Liver (tissue), 9 donors: Measurements from ENCODE around the gene AKR1D1. TPM values are rescaled to one million over a fixed set of nuclear protein-coding genes. Genes with fewer than 3 reads are reported as not detected.
"Not testable (repeated sequence)": the region's sequence is repeated elsewhere in the genome, so short reads cannot be mapped to it uniquely, and the experiment has no call there.

Source experiments
- DNase-seq: peaks from one replicate; pipeline ENCODE4 v3.0.0-alpha.2; 2017; ENCODE audit warnings: low spot score
- H3K27ac ChIP-seq, 2 donors: one replicate each; pipeline ENCODE4 v1.7.0; 2013; ENCODE audit warnings: inconsistent platforms in 2 of 2, low read length in 2 of 2, control low read depth in 1 of 2, low read depth in 1 of 2, mild to moderate bottlenecking in 1 of 2
- H3K27me3 ChIP-seq, 4 donors: one replicate each; pipeline versions ENCODE4 v1.6.1 to v1.7.0; 2013; ENCODE audit warnings: low read length in 3 of 4, inconsistent platforms in 1 of 4, mild to moderate bottlenecking in 1 of 4, moderate library complexity in 1 of 4; ENCODE audit not compliant: control insufficient read depth in 4 of 4, insufficient read depth in 4 of 4
- H3K36me3 ChIP-seq, 4 donors: one replicate each; pipeline versions ENCODE4 v1.6.1 to v1.7.0; 2013; ENCODE audit warnings: low read length in 3 of 4, mild to moderate bottlenecking in 3 of 4, low read depth in 1 of 4, moderate library complexity in 1 of 4; ENCODE audit not compliant: control insufficient read depth in 4 of 4, insufficient read depth in 3 of 4
- H3K4me1 ChIP-seq, 4 donors: one replicate each; pipeline versions ENCODE4 v1.6.1 to v1.7.0; 2013; ENCODE audit warnings: low read length in 3 of 4, mild to moderate bottlenecking in 3 of 4, moderate library complexity in 1 of 4; ENCODE audit not compliant: control insufficient read depth in 4 of 4, insufficient read depth in 4 of 4
- H3K4me3 ChIP-seq, 3 donors: one replicate each; pipeline versions ENCODE4 v1.6.1 to v1.7.0; 2013; ENCODE audit warnings: low read length in 3 of 3, control low read depth in 1 of 3, low read depth in 1 of 3, mild to moderate bottlenecking in 1 of 3
- H3K9ac ChIP-seq, 2 donors: one replicate each; pipeline ENCODE4 v1.7.0; 2013; ENCODE audit warnings: low read length in 2 of 2, mild to moderate bottlenecking in 2 of 2, moderate library complexity in 2 of 2, control low read depth in 1 of 2, low read depth in 1 of 2
- H3K9me3 ChIP-seq, 4 donors: one replicate each; pipeline versions ENCODE4 v1.6.1 to v1.7.0; 2013; ENCODE audit warnings: low read length in 3 of 4; ENCODE audit not compliant: control insufficient read depth in 4 of 4
- ATF3 ChIP-seq: IDR thresholded peaks from 2 replicates; pipeline ENCODE4 v1.6.1; 2016; ENCODE audit warnings: antibody characterized with exemption
- EGR1 ChIP-seq, 2 donors: IDR thresholded peaks; 2 replicates each; pipeline ENCODE4 v1.6.1; 2016 to 2018; ENCODE audit warnings: antibody characterized with exemption in 2 of 2, low read depth in 2 of 2
- FOXA2 ChIP-seq: IDR thresholded peaks from 2 replicates; pipeline ENCODE4 v1.6.1; 2016; ENCODE audit warnings: antibody characterized with exemption
- HNF4G ChIP-seq: IDR thresholded peaks from 2 replicates; pipeline ENCODE4 v1.6.1; 2016; ENCODE audit warnings: antibody characterized with exemption
- NR2F2 ChIP-seq: IDR thresholded peaks from 2 replicates; pipeline ENCODE4 v1.6.1; 2016; ENCODE audit warnings: antibody characterized with exemption
- TAF1 ChIP-seq: conservative IDR thresholded peaks from 2 replicates; pipeline ENCODE4 v1.6.1; 2016; ENCODE audit warnings: antibody characterized with exemption, mild to moderate bottlenecking
- ZBTB33 ChIP-seq: IDR thresholded peaks from 2 replicates; pipeline ENCODE4 v1.6.1; 2016; ENCODE audit warnings: antibody characterized with exemption
- WGBS: extraction: QIAGEN DNeasy Blood & Tissue Kit; methylation state at CpG from one replicate; pipeline ENCODE4 v1.1.7; 2013; 5-methylcytosine and 5-hydroxymethylcytosine counted together
- polyA plus RNA-seq, 2 donors: library from polyadenylated mRNA; stranded (reverse) in 1 of 2; unstranded in 1 of 2; fragments of 200-250 nt in 1 of 2; fragments of >200 nt in 1 of 2; fragmentation: Nextera tagmentation in 1 of 2; extraction: Ambion mirVana in 1 of 2; gene quantifications; one replicate each; pipeline versions ENCODE4 v1.2.1 to v1.2.3, GENCODE V29; 2013 to 2015
- total RNA-seq, 2 donors: library from RNA; depleted of rRNA; stranded (reverse); fragments of >200 nt; gene quantifications; one replicate each; pipeline ENCODE4 v1.2.3, GENCODE V29; 2014
- TF ChIP-seq, protein P1 (sequence below): fragments of 150-350 bp; IDR thresholded peaks from 2 replicates; pipeline ENCODE4 v1.5.1; 2017; ENCODE audit warnings: improper control_type of control experiment, low read depth, low read length; ENCODE audit not compliant: missing input control
- donor health status: healthy.
- donor health status: healthy.
- donor health status: healthy.
- donor health status: healthy.
- donor health status: healthy.

Gene AKR1D1
- total and polyA plus RNA-seq, 4 donors: 18.6 to 93.9 (median 31.9) TPM

DNA sequence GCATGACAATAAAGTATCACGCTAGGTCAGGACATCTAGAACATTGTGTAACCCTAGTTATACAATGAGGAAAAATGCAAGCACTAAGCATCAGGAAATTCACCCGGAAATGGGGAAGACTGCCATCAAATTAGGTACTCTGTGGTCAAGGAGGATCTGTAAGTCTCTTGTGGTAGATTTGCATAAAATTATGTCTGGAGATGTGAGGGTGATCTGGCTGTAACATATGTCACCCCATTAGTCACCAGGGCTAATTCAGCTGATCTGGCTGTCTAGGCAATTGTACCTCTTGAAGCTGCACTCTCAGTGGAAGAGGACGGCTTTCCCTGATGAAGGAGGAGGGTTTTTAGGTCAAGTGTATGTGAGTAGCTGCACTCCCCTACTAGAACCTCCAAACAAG lies 14.8 kb downstream of the AKR1D1 start:
- H3K36me3 ChIP-seq: peaks cover 1 to 31% (median 7%) of the 10 kb centered on the region in 4 donors
- peaks cover 9 to 47% (median 22%) of the 10 kb centered on the region in 4 donors for H3K4me1 ChIP-seq
- H3K27me3 ChIP-seq: no peaks in the 10 kb centered on the region
- 59% methylated on average over 3 of the region's 3 CpGs for WGBS
- H3K9ac ChIP-seq: no peak overlapping the region
- H3K9me3 ChIP-seq: no peaks in the 10 kb centered on the region
- H3K4me3 ChIP-seq: no peak overlapping the region
- TF ChIP-seq, protein P1, sequence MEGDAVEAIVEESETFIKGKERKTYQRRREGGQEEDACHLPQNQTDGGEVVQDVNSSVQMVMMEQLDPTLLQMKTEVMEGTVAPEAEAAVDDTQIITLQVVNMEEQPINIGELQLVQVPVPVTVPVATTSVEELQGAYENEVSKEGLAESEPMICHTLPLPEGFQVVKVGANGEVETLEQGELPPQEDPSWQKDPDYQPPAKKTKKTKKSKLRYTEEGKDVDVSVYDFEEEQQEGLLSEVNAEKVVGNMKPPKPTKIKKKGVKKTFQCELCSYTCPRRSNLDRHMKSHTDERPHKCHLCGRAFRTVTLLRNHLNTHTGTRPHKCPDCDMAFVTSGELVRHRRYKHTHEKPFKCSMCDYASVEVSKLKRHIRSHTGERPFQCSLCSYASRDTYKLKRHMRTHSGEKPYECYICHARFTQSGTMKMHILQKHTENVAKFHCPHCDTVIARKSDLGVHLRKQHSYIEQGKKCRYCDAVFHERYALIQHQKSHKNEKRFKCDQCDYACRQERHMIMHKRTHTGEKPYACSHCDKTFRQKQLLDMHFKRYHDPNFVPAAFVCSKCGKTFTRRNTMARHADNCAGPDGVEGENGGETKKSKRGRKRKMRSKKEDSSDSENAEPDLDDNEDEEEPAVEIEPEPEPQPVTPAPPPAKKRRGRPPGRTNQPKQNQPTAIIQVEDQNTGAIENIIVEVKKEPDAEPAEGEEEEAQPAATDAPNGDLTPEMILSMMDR: no peak
- TF ChIP-seq NR2F2: no peak
- TF ChIP-seq EGR1 (IDR thresholded peaks at IDR 0.05; ENCODE audit: low read depth in 2 of 2): no peak
- no peak for TF ChIP-seq TAF1
- no peak for TF ChIP-seq FOXA2
- no peak for TF ChIP-seq HNF4G
- no peak for TF ChIP-seq ATF3
- TF ChIP-seq ZBTB33: no peak
- H3K27ac ChIP-seq: no peak overlapping the region
- no peak for DNase-seq

DNA sequence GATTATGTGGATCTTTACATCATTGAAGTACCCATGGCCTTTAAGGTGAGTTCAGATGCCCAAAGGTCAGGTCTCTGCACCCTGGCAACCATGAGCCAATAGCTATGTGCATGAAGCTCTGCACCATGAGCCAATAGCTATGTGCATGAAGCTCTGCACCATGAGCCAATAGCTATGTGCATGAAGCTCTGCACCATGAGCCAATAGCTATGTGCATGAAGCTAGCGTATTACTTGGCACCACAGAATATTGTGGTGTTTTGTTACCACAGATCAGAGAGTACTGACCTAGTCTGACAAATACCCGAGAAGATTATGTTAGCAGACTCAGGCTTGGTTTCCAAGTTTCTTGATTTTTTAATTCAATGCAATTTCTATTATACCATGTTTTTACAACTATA lies 15.6 kb downstream of the AKR1D1 start:
- peaks cover 9 to 49% (median 21%) of the 10 kb centered on the region in 4 donors for H3K4me1 ChIP-seq
- 38% methylated on average over 2 of the region's 2 CpGs for WGBS
- H3K27me3 ChIP-seq, H3K27ac ChIP-seq, H3K4me3 ChIP-seq, DNase-seq, H3K9me3 ChIP-seq, H3K9ac ChIP-seq: not testable (repeated sequence)
- H3K36me3 ChIP-seq: peaks cover 1 to 31% (median 7%) of the 10 kb centered on the region in 4 donors

DNA sequence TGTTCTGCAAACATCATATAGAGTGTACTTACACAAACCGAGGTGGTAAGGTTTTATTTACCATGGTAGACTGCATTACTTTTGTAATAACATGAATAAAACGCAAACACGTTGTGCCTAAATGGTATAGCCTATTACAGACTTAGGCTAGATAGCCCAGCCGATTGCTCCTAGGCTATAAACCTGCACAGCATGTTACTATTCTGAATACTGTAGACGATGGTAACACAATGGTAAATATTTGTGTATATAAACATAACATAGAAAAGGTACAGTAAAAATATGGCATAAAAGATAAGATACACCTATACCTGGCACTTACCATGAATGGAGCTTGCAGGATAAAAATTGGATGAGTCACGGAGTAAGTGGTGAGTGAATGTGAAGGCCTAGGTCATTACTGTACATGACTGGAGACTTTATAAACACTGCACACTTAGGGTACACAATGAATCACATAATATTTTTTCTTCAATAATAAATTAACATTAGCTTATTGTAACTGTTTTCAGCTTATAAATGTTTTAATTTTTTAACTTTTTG lies 16.3 kb downstream of the AKR1D1 start:
- Histone ChIP-seq H3K9me3 (no peaks in the 10 kb centered on the region), H3K4me1 (peaks cover 11 to 52% (median 20%) of the 10 kb centered on the region in 4 donors), H3K27ac (no peak overlapping the region), H3K27me3 (no peaks in the 10 kb centered on the region), H3K4me3 (no peak overlapping the region), H3K9ac (no peak overlapping the region), H3K36me3 (peaks cover 1 to 31% (median 7%) of the 10 kb centered on the region in 4 donors)
- no peak for DNase-seq
- no peak for TF ChIP-seq EGR1 (IDR thresholded peaks at IDR 0.05; ENCODE audit: low read depth in 2 of 2)
- 89% methylated on average over 6 of the region's 6 CpGs for WGBS
